NB4 (cell line): ENCODE data around the gene UMAD1.

Experiments used
- CTCF ChIP-seq: IDR thresholded peaks from one replicate; pipeline ENCODE4 v1.5.1; 2012; ENCODE audit warnings: low read depth, low read length
- MYC ChIP-seq: IDR thresholded peaks from 2 replicates; pipeline ENCODE4 v1.6.1; 2011; ENCODE audit warnings: low read depth, low read length

GRCh38 chr7:7914547-7914946 lies 274.0 kb downstream of the UMAD1 start:
- TF ChIP-seq CTCF = no peak
- no peak for TF ChIP-seq MYC
